SKM-1 treated with dmso at 0.1 percent for 144 hours (cell line): ENCODE measurements around the gene SREBF2.

Experiments used
- DNase-seq: peaks from one replicate; lab custom pipeline; 2025; ENCODE audit not compliant: unreplicated experiment; lab: John Stamatoyannopoulos, UW

The SREBF2 gene

GRCh38 chr22:41876275-41876674 lies 43.4 kb downstream of the SREBF2 start:
- DNase-seq: no peak

- DNase-seq: no peak
Measured at GRCh38 chr22:41876675-41877074, 43.8 kb downstream of the SREBF2 start.

- DNase-seq: no peak
Measured at GRCh38 chr22:41880653-41881052, 47.7 kb downstream of the SREBF2 start.

GRCh38 chr22:41883400-41883799 lies 50.5 kb downstream of the SREBF2 start:
- DNase-seq: no peak

GRCh38 chr22:41885116-41885515 lies 52.2 kb downstream of the SREBF2 start:
- no peak for DNase-seq

- DNase-seq: no peak
Measured at GRCh38 chr22:41885516-41885915, 52.6 kb downstream of the SREBF2 start.

GRCh38 chr22:41888627-41889200 lies 55.8 kb downstream of the SREBF2 start:
- no peak for DNase-seq

- no peak for DNase-seq
Measured at GRCh38 chr22:41891407-41891806, 58.5 kb downstream of the SREBF2 start.

- no peak for DNase-seq
Measured at GRCh38 chr22:41892721-41893120, 59.8 kb downstream of the SREBF2 start.

GRCh38 chr22:41893591-41894375 lies 60.9 kb downstream of the SREBF2 start:
- DNase-seq: no peak

GRCh38 chr22:41898645-41899044 lies 65.7 kb downstream of the SREBF2 start:
- DNase-seq: no peak

GRCh38 chr22:41899110-41899509 lies 66.2 kb downstream of the SREBF2 start:
- no peak for DNase-seq

- no peak for DNase-seq
Measured at GRCh38 chr22:41899992-41900651, 67.2 kb downstream of the SREBF2 start.

- no peak for DNase-seq
Measured at GRCh38 chr22:41900652-41901312, 67.9 kb downstream of the SREBF2 start.

- no peak for DNase-seq
Measured at GRCh38 chr22:41902016-41902415, 69.1 kb downstream of the SREBF2 start.

GRCh38 chr22:41902932-41903421 lies 70.1 kb downstream of the SREBF2 start:
- no peak for DNase-seq

- no peak for DNase-seq
Measured at GRCh38 chr22:41904450-41905410, 71.8 kb downstream of the SREBF2 start.

GRCh38 chr22:41905411-41906202 lies 72.7 kb downstream of the SREBF2 start:
- no peak for DNase-seq

- no peak for DNase-seq
Measured at GRCh38 chr22:41906822-41907221, 73.9 kb downstream of the SREBF2 start.
